Umbilical cord (tissue), 2 donors: Measurements from ENCODE around the gene C1QL4. TPM values are rescaled to one million over a fixed set of nuclear protein-coding genes. Genes with fewer than 3 reads are reported as not detected.
"Not testable (repeated sequence)": the region's sequence is repeated elsewhere in the genome, so short reads cannot be mapped to it uniquely, and the experiment has no call there.

Experiments used
- DNase-seq: peaks from one replicate; pipeline ENCODE4 v3.0.0-alpha.2; 2015; ENCODE audit warnings: low spot score
- total RNA-seq: library from RNA; depleted of rRNA; stranded (reverse); fragments of >200 nt; gene quantifications from one replicate; pipeline ENCODE4 v1.2.3, GENCODE V29; 2014; ENCODE audit warnings: low replicate concordance; ENCODE audit not compliant: insufficient read depth

C1QL4 gene
- total RNA-seq, 1 donor from 2014 or later: 1.4 TPM

DNA sequence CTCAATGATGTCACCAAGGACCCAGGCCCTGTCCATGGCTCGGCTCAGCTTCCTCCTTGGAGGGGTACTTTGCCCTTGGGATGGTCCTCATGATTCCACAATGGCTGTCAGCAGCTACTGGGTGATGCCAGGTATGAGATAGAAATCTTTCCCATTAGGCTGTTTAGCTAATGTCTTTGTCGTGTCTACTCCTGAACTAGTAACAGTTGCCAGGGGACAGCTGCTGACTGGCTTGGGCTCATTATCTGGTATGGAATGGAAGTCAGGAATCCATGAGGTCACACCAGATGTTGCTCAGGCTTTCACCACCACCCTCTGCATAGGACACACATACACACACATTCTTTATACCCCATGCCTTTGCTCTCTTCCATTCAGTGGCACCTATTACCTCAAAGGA lies 32.8 kb downstream of the C1QL4 start:
- no peak for DNase-seq

- DNase-seq: no peak
These were observed 35.2 kb downstream of the C1QL4 start for GRCh38 chr12:49301760-49302159.

DNA sequence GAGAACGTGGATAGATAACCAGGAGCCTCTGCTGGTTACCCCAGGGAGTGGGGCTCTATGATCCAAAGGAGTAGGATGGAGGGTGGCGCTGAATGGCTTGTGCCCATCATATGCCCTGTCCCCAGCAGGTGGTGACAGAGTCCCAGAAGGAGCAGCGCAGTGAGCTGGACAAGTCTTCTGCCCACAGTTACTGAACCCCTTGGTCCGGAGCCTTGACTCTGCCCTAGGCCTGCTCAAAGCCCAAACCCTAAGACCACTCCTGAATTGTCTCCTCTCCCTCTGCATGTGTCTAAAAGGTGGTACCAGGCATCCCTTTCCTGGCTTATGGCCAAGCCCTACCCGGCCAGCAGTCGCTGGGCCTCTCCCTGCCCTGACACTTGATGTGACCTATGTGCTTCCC lies 38.8 kb downstream of the C1QL4 start:
- no peak for DNase-seq

DNA sequence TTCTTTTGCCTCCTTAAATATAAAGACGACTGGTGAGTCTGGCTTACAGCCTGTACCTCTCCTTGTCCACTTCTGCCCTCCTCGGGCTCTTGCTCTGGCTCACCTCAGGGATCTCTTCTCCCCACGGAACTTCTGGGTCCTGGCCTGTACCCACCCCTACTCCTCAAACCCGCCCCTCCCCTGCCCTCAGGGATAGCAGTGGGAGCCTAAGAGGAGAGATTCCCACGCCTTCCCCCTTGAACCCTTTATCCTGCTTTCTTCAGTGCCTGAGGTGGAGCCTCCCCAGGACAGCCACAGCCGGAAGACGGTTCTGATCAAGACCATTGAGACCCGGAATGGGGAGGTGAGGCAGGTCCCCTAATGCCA lies 39.3 kb downstream of the C1QL4 start:
- DNase-seq: no peak

DNA sequence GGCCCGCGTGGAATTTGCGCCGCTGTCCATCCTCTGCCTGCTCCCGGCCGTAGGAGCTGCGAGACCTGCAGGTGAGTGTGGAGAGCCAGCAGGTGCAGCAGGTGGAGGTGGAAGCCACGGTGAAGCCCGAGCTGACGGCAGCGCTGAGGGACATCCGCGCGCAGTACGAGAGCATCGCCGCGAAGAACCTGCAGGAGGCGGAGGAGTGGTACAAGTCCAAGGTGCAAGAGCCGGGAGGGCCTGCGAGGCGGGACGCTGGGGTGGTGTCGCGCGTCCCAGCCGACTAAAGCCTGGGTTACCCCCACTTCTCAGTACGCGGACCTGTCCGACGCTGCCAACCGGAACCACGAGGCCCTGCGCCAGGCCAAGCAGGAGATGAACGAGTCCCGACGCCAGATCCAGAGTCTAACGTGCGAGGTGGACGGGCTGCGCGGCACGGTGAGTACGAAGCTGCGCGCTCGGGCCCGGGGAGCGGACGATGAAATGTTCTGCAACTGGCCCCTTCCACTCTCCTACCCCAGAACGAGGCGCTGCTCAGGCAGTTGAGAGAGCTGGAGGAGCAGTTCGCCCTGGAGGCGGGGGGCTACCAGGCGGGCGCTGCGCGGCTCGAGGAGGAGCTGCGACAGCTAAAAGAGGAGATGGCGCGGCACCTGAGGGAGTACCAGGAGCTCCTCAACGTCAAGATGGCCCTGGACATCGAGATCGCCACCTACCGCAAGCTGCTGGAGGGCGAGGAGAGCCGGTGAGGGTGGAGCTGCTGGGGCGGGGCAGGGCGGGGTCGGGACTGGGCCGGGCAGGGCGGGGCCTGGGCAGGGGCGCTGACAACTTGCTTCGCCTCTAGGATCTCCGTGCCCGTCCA lies 39.9 kb downstream of the C1QL4 start:
- no peak for DNase-seq

DNA sequence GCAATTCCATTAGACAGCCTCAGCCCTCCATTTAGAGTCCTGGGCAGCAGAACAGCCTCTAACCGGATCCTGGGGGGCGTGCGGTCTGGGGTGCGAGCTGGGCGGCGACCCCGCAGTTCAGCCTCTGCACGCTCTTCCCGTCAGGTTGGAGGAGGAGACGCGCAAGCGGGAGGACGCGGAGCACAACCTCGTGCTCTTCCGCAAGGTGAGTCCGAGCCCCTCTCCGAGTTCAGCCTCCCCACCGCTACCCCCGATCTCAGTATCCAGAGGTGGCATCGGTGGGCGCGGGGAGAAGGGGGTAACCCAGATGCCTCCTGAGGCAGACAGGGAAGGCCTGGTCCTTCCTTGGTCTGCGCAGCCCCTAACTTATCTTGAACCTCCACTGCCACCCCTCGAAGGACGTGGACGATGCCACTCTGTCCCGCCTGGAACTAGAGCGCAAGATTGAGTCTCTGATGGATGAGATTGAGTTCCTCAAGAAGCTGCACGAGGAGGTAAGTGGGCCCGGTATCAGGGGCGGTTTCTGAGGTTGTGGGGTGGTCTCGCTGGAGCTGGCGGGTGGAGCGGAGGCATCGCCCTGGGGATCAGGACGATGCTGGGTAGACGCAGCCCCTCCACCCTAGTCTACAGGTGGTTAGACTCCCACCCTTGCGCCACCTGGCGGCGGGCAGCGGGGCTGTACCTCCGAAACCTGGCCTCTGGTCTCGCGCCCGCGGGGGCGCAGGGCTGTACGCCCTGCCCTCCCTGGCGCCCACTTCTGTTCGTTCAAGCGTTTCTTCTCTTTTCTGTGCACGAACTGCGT lies 40.8 kb downstream of the C1QL4 start:
- no peak for DNase-seq

GRCh38 chr12:49295082-49295936 lies 41.7 kb downstream of the C1QL4 start, which contains the start of gene PRPH:
TSS of gene PRPH (plus strand) at chr12:49295147. CDS start at chr12:49295201, 54 bp downstream.
- no peak for DNase-seq

- DNase-seq: no peak
These were observed 42.2 kb downstream of the C1QL4 start for GRCh38 chr12:49294804-49295081.

GRCh38 chr12:49294086-49294803 lies 42.7 kb downstream of the C1QL4 start:
- no peak for DNase-seq

DNA sequence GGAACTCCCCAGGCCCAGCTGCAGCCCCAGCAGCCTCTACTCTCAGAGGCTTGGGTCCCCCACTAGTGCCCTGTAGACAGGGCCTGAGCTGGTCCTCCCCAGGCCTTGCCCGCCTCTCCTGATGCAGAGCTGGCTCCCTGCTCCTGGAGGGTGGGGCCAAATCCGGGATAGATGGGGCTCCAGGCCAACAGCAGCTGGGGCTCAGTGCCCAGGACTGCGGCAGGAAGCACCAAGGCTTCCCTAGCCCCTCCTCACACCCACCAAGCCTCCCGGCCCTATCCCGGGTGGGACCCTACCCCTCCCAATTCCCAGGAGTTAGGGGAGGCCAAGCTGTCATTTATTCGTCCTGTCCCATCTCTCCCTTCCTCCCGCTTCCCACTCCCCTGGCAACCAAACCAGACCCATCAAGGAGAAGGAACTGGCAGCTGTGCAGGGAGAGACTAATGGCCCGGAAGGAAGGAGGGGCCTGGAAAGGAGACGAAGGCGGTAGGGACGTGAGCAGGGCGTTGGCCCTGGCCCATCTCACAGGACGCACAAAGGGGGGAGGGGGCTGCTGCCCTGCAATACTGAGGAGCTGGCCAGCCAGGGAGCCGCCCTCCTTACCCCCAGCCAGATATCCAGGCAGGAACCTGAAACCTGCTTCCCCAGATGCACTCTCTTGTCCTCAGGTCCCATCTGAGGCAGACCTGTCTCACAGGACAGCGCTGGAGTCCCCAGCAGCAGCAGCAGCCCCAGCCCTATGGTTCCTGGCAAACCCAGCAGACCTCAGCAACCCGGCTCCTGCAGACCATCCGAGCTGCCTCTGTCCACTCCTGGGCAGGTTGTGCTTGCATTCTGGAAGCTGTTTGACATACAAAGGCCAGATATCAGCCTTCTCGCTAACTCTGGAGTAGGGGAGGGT lies 43.7 kb downstream of the C1QL4 start:
- peak; percentile 69 for DNase-seq

GRCh38 chr12:49292729-49293055 lies 44.3 kb downstream of the C1QL4 start:
- DNase-seq: peak; percentile 44

DNA sequence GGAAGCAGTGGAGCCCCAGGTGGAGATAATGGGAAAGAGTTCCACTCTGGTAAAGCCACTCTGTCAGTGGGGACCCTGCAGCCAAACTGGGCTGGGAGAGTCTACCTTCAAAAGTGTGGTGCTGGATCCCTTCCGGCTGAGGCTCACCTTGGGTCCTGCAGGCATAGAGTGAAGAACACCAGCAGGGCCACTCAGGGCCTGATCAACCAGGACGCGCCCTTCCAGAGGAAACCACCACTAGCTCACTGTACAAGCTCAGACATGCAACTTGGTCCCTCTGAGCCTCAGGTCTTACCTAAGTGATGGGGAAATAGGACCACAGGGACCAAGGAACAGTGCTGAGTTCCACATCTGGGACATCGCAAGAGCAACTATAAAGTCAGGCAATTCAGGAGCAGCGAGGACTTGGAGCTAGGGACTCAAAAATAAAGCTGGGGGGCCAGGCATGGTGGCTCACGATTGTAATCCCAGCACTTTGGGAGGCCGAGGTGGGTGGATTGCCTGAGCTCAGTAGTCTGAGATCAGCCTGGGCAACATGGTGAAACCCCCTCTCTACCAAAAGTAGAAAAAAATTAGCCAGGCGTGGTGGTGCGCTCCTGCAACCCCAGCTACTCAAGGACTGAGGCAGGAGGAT lies 47.9 kb downstream of the C1QL4 start:
- no peak for DNase-seq

DNA sequence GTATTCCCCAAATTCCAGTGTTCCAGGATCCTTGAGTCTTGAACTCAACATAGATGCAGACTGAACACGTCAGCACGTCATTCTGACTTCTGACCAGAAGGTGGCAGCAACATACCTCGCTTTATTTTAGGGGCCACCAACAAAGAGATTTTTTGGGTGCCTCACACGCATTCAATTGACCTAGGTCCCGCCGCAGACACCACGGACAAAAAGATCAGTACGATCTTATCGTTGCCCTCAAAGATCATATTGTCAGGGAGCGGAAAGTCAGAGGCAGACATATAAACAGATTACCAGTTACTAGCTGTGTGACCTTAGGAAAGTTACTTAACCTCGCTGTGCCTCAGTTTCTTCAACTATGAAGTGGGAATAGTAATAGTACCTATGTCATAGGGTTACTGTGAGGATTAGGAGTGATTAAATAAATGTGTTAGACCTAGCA lies 48.6 kb downstream of the C1QL4 start:
- DNase-seq: peak; percentile 44

GRCh38 chr12:49287876-49288275 lies 49.1 kb downstream of the C1QL4 start:
- DNase-seq: no peak

- no peak for DNase-seq
These were observed 52.3 kb downstream of the C1QL4 start for GRCh38 chr12:49284672-49285071.

GRCh38 chr12:49283541-49284429 lies 53.2 kb downstream of the C1QL4 start:
- DNase-seq: no peak

DNA sequence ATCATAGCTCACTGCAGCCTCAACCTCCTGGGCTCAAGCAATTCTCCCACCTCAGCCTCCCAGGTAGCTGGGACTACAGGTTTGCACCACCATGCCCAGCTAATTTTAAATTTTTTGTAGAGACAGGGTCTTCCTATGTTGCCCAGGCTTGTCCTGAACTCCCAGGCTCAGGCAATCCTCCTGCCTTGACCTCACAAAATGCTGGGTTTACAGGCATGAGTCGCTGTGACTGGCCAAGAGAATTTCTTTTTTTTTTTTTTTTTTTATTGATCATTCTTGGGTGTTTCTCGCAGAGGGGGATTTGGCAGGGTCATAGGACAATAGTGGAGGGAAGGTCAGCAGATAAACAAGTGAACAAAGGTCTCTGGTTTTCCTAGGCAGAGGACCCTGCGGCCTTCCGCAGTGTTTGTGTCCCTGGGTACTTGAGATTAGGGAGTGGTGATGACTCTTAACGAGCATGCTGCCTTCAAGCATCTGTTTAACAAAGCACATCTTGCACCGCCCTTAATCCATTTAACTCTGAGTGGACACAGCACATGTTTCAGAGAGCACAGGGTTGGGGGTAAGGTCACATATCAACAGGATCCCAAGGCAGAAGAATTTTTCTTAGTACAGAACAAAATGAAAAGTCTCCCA lies 54.1 kb downstream of the C1QL4 start:
- DNase-seq: not testable (repeated sequence)
